Ishikawa (cell line): ENCODE results near the gene TMEM169.

Source experiments
- CEBPB ChIP-seq: IDR thresholded peaks from 2 replicates; pipeline ENCODE4 v1.6.1; 2012
- CREB1 ChIP-seq: IDR thresholded peaks from 2 replicates; pipeline ENCODE4 v1.6.1; 2012; ENCODE audit warnings: low read depth
- EGR1 ChIP-seq: IDR thresholded peaks from 2 replicates; pipeline ENCODE4 v1.6.1; 2012
- EP300 ChIP-seq: IDR thresholded peaks from 2 replicates; pipeline ENCODE4 v1.6.1; 2012; ENCODE audit warnings: borderline replicate concordance
- FOXM1 ChIP-seq: IDR thresholded peaks from 2 replicates; pipeline ENCODE4 v1.6.1; 2012; ENCODE audit warnings: low read depth, borderline replicate concordance
- MAX ChIP-seq: IDR thresholded peaks from 2 replicates; pipeline ENCODE4 v1.6.1; 2012
- NFIC ChIP-seq: IDR thresholded peaks from 2 replicates; pipeline ENCODE4 v1.6.1; 2012
- RAD21 ChIP-seq: IDR thresholded peaks from 2 replicates; pipeline ENCODE4 v1.6.1; 2012; ENCODE audit warnings: low read depth
- TAF1 ChIP-seq: IDR thresholded peaks from 2 replicates; pipeline ENCODE4 v1.6.1; 2012; ENCODE audit warnings: low read depth, mild to moderate bottlenecking
- TCF12 ChIP-seq: IDR thresholded peaks from 2 replicates; pipeline ENCODE4 v1.6.1; 2012; ENCODE audit warnings: low read depth
- TEAD4 ChIP-seq: IDR thresholded peaks from 2 replicates; pipeline ENCODE4 v1.6.1; 2012
- USF1 ChIP-seq: IDR thresholded peaks from 2 replicates; pipeline ENCODE4 v1.6.1; 2012
- YY1 ChIP-seq: IDR thresholded peaks from 2 replicates; pipeline ENCODE4 v1.6.1; 2012; ENCODE audit warnings: low read depth
- ZBTB7A ChIP-seq: IDR thresholded peaks from 2 replicates; pipeline ENCODE4 v1.6.1; 2012; ENCODE audit warnings: low read depth

TMEM169 gene

GRCh38 chr2:216151313-216152025 lies 69.8 kb downstream of the TMEM169 start:
- TF ChIP-seq RAD21 = no peak
- no peak for TF ChIP-seq USF1
- no peak for TF ChIP-seq CEBPB
- TF ChIP-seq CREB1 = no peak
- TF ChIP-seq FOXM1 = no peak
- TF ChIP-seq EGR1 = no peak
- TF ChIP-seq TAF1 = no peak
- no peak for TF ChIP-seq YY1
- no peak for TF ChIP-seq TEAD4
- TF ChIP-seq EP300 = no peak
- no peak for TF ChIP-seq MAX
- no peak for TF ChIP-seq NFIC
- no peak for TF ChIP-seq ZBTB7A
- TF ChIP-seq TCF12 = no peak
